ENCODE results near the gene LY6G6F. TPM values are rescaled to one million over a fixed set of nuclear protein-coding genes. Genes with fewer than 3 reads are reported as not detected.

Gene LY6G6F
- total and polyA plus RNA-seq, 2 of the 13 experiments (the other 11 are each of a cell fraction or from before 2014, with no cell fraction given): not detected

- TF ChIP-seq ZNF781 (CRISPR knock-in tag; IDR thresholded peaks at IDR 0.05; ENCODE audit: borderline replicate concordance, not compliant biosample characterization) (no peak), TBX2 (CRISPR knock-in tag; IDR thresholded peaks at IDR 0.05; ENCODE audit: borderline replicate concordance) (peak; percentile 30; the same call in 1 of the 2 replicates)
Observed at GRCh38 chr6:31713991-31714684, 7.5 kb downstream of the LY6G6F start (continued).

DNA sequence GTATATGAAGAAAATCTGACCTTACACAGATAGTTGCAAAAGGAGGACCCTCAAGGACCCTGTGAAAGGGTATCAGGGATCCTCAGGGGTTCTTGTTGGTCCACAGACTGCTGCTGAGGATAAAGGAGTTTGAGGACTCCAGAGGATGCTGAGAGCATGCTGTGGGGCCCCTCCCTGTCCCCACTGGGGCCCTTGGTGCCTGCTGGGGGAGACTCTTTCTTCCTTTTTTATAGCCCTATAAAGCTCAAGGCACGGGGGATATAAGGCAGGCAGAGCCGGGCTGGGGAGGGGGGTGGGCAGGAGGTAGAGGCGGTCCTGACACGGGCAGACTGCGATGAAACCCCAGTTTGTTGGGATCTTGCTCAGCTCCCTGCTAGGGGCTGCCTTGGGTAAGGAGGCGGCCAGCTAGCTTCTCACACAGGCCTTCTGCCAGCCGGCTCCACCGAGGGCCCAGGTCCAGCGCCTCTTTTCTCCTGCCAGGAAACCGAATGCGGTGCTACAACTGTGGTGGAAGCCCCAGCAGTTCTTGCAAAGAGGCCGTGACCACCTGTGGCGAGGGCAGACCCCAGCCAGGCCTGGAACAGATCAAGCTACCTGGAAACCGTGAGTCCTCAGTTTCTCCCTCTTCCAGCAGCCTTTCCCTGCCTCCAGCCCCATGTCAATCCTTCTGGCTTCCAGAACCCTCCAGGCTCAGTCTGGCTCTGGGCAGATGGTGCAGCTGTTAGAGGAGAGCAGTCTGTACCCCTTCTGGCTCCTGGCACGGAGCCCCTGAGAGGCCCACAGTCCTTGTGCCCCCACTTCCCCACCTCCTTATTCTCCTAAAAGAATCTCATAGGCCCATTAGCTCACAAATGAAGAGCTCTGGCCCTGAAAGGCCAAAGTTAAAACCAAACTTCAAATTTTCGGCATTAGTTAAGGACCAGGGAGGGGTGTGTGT is 8.6 kb downstream of the LY6G6F start, which contains the start of gene LY6G6D:
Gene LY6G6D, plus strand, starts transcription at position 327 of the 937 bp plus-strand sequence. Its CDS starts 8 bp downstream, at position 335.
- WGBS (ENCODE audit: low lambda C conversion rate): 43% methylated on average over 9 of the region's 16 CpGs
- TF ChIP-seq HNRNPLL (IDR thresholded peaks at IDR 0.05; ENCODE audit: low read depth, low read length, poor library complexity, severe bottlenecking): peak; percentile 23
- TF ChIP-seq PCBP2 (optimal IDR thresholded peaks at IDR 0.05; ENCODE audit: low read depth, low read length, poor library complexity, severe bottlenecking): no peak
- TF ChIP-seq, protein P1, sequence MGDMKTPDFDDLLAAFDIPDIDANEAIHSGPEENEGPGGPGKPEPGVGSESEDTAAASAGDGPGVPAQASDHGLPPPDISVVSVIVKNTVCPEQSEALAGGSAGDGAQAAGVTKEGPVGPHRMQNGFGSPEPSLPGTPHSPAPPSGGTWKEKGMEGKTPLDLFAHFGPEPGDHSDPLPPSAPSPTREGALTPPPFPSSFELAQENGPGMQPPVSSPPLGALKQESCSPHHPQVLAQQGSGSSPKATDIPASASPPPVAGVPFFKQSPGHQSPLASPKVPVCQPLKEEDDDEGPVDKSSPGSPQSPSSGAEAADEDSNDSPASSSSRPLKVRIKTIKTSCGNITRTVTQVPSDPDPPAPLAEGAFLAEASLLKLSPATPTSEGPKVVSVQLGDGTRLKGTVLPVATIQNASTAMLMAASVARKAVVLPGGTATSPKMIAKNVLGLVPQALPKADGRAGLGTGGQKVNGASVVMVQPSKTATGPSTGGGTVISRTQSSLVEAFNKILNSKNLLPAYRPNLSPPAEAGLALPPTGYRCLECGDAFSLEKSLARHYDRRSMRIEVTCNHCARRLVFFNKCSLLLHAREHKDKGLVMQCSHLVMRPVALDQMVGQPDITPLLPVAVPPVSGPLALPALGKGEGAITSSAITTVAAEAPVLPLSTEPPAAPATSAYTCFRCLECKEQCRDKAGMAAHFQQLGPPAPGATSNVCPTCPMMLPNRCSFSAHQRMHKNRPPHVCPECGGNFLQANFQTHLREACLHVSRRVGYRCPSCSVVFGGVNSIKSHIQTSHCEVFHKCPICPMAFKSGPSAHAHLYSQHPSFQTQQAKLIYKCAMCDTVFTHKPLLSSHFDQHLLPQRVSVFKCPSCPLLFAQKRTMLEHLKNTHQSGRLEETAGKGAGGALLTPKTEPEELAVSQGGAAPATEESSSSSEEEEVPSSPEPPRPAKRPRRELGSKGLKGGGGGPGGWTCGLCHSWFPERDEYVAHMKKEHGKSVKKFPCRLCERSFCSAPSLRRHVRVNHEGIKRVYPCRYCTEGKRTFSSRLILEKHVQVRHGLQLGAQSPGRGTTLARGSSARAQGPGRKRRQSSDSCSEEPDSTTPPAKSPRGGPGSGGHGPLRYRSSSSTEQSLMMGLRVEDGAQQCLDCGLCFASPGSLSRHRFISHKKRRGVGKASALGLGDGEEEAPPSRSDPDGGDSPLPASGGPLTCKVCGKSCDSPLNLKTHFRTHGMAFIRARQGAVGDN (CRISPR knock-in tag; IDR thresholded peaks at IDR 0.05): peak; percentile 30; the same call in 1 of the 2 replicates
- 0 out of 2 replicates have a peak, but pooled peaks have one; percentile 35 for TF ChIP-seq HOXD1 (CRISPR knock-in tag; IDR thresholded peaks at IDR 0.05)
- TF ChIP-seq ZNF225 (CRISPR knock-in tag; IDR thresholded peaks at IDR 0.05): 0 out of 2 replicates have a peak, but pooled peaks have one; percentile 56
- ChIA-PET CTCF (ENCODE audit: low intra/inter-chr PET ratio, low total read pairs) (no interaction called here), POLR2A (interaction anchor here (0.6 to 5.1 kb wide), 12 partner anchors 9 to 187 kb away, joined by 3 to 31 read pairs (median 3); partner anchors contain the start of genes ABHD16A, DDAH2, HSPA1B and VARS1)
- ATAC-seq: no peak
- DNase-seq (ENCODE audit: low spot score): no peak
- H3K4me2 ChIP-seq (ENCODE audit: low read depth, low read length): peak within 1 kb of the TSS; percentile 63
- peaks cover 25% of the 10 kb centered on the region for H3K4me1 ChIP-seq (ENCODE audit: insufficient read depth, low read length)
- peak within 1 kb of the TSS; percentile 5 for H2AFZ ChIP-seq (ENCODE audit: low read length)
- no peaks in the 10 kb centered on the region for H3K79me2 ChIP-seq (ENCODE audit: insufficient read depth, low read length)
- in situ Hi-C loops (cut with HindIII; ENCODE audit: extremely low pct_ligation_motif_present, low pct_unique_long_range_greater_than_20kb) (no loop called here), intact Hi-C loops (cut with micrococcal nuclease; ENCODE audit: unreplicated experiment) (loop anchor here (5.0 kb wide), 1 partner anchor 33 kb away; the partner anchor contains the start of gene LY6G5C)
- peaks cover 12 to 51% of the 10 kb centered on the region in 2 experiments; a peak in 4 of 5 replicates for H3K27me3 ChIP-seq (ENCODE audit: control insufficient read depth in 1 of 2, insufficient read depth in 2 of 2, low read length in 2 of 2)
- no peaks in the 10 kb centered on the region for H3K36me3 ChIP-seq (replicated peaks in 1 of 2; ENCODE audit: control insufficient read depth in 1 of 2, insufficient read depth in 2 of 2, low read length in 2 of 2)
- H3K27ac ChIP-seq (ENCODE audit: extremely low read length, insufficient read depth, low read length): no peak within 1 kb of the TSS
- no peak for FAIRE-seq
- H4K20me1 ChIP-seq (ENCODE audit: insufficient read depth, low read length): no peaks in the 10 kb centered on the region
- no peak within 1 kb of the TSS for H3K9ac ChIP-seq (ENCODE audit: insufficient read depth, low read depth, low read length)
- no TSS peak for BruUV-seq (replicated peaks)
- H3K9me3 ChIP-seq (ENCODE audit: low read length): no peaks in the 10 kb centered on the region
- H3K4me3 ChIP-seq (replicated peaks in 1 of 3; ENCODE audit: insufficient read depth in 1 of 3, low read depth in 2 of 3, low read length in 3 of 3): no peak within 1 kb of the TSS; a peak in 1 of 6 replicates
